GM18519 (cell line): ENCODE measurements around the gene PGA3.
"Not testable (repeated sequence)": the region's sequence is repeated elsewhere in the genome, so short reads cannot be mapped to it uniquely, and the experiment has no call there.

ENCODE experiments used
- ATAC-seq: cut with Tn5 transposase; IDR thresholded peaks from one replicate; pipeline ENCODE4 v1.9.1; 2021; ENCODE audit warnings: mild to moderate bottlenecking, moderate library complexity; ENCODE audit not compliant: unreplicated experiment, low FRiP score

PGA3 gene

GRCh38 chr11:61202950-61203746 lies at the start of gene PGA3:
Gene PGA3 (plus strand): TSS chr11:61203515. CDS start chr11:61203565, 50 bp downstream.
- ATAC-seq = not testable (repeated sequence)

- ATAC-seq = no peak
Measured at GRCh38 chr11:61153593-61154095, 49.7 kb upstream of the PGA3 start.

DNA sequence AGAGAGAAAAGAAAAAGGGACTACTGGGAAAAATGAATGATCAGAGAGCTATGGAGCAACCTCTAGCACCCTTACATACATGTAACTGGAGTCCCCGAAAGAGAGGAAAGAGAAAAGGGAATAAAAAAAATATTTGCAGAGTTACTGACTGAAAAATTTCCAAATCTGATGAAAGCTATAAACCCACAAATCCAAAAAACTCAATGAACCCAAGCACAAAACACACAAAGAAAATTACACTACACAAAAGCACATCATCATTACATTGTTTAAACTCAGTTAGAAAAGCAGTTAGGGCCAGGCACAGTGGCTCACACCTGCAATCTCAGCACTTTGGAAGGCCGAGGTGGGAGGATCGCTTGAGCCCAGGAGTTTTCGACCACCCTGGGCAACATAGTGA lies 48.8 kb upstream of the PGA3 start:
- ATAC-seq = no peak

GRCh38 chr11:61155312-61155711 lies 48.0 kb upstream of the PGA3 start:
- no peak for ATAC-seq

- no peak for ATAC-seq
Measured at GRCh38 chr11:61155741-61156140, 47.6 kb upstream of the PGA3 start.

- no peak for ATAC-seq
Measured at GRCh38 chr11:61157743-61158142, 45.6 kb upstream of the PGA3 start.

GRCh38 chr11:61158691-61159381 lies 44.5 kb upstream of the PGA3 start:
- ATAC-seq = no peak

DNA sequence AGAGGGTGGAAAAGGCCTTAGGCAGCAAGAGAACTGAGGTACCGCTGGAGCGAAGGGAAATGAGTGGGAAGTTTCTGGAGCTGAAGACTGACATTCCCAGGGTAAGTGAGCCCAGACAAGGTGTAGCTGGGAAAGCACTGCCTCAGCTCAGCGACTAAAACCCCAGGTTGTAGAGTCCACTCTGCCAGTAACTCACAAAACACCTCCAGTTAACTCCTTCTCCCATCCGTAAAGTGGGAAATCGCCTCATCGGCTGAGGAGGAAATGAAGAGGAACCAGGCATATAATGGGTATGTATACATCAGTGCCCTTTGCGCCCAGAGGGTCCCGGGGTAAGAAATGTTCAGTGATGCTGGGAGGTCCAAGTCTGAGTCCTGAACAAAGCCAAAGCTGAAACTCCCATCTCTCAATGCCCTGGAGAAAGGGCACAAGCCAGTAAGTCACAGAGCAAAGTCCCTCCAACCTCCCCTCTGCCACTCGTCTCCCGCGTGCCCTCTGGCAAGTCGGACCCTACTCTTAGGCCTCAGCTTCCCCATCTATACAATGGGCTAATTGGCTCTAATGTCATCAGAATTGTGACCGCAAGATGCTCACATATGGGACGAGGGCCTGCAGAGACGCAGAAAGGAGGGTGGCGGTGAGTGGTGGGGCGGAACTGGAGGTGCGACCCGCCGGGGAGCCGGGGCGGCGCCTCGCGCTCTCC lies 42.7 kb upstream of the PGA3 start:
- ATAC-seq = no peak

- peak; percentile 46 for ATAC-seq
Measured at GRCh38 chr11:61161190-61162091, 41.9 kb upstream of the PGA3 start, which contains the start of gene VPS37C. Gene VPS37C (minus strand): TSS chr11:61161426. CDS start chr11:61138829, 22,597 bp downstream.

GRCh38 chr11:61162092-61162941 lies 41.0 kb upstream of the PGA3 start:
- no peak for ATAC-seq

- ATAC-seq = no peak
Measured at GRCh38 chr11:61163021-61163420, 40.3 kb upstream of the PGA3 start.

- ATAC-seq = no peak
Measured at GRCh38 chr11:61163714-61164605, 39.4 kb upstream of the PGA3 start.

GRCh38 chr11:61164606-61165424 lies 38.5 kb upstream of the PGA3 start:
- ATAC-seq = no peak

GRCh38 chr11:61165785-61166184 lies 37.5 kb upstream of the PGA3 start:
- not testable (repeated sequence) for ATAC-seq

DNA sequence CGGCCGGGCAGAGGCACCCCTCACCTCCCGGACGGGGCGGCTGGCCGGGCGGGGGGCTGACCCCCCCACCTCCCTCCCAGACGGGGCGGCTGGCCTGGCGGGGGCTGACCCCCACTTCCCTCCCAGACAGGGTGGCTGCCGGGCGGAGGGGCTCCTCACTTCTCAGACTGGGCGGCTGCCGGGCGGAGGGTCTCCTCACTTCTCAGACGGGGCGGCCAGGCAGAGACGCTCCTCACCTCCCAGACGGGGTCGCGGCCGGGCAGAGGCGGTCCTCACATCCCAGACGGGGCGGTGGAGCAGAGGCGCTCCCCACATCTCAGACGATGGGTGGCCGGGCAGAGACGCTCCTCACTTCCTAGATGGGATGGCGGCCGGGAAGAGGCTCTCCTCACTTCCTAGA lies 37.0 kb upstream of the PGA3 start:
- not testable (repeated sequence) for ATAC-seq

DNA sequence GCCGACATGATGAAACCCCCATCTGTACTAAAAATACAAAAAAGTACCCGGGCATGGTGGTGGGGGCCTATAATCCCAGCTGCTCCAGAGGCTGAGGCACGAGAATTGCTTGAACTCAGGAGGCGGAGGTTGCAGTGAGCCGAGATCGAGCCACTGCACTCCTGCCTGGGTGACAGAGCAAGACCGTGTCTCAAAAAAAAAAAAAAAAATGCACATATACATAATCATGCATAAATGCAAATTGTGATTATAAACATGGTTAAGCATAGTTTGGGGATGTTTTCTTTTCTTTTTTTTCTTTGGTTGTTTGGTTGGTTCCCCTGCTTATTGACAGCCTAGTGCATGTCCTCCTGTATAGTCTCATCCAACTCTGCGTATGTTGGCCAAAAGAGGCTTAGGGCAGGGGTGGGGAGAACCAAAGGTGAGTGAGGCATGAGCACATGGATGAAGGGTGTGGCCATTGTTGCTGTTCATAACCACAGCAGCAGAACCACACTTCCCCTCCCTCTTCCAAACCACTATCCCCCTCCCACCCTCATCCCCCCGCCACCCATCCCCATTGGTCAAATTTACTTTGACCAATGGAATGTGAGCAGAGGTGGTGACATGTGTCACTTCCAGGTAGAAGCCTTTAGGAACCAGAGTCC lies 35.1 kb upstream of the PGA3 start:
- ATAC-seq = no peak

GRCh38 chr11:61168800-61169199 lies 34.5 kb upstream of the PGA3 start:
- ATAC-seq = no peak
